GM23338 (cell line): ENCODE results near the gene FAM174A. TPM values are rescaled to one million over a fixed set of nuclear protein-coding genes. Genes with fewer than 3 reads are reported as not detected.

Source experiments
- ATAC-seq: fragments of 200-7000 bp; cut with Tn5 transposase; 3 replicates; pipeline ENCODE4 v1.9.1; 2020
- DNase-seq: peaks from one replicate; pipeline ENCODE4 v3.0.0-alpha.2; 2015; ENCODE audit warnings: low spot score
- H2AFZ ChIP-seq: fragments of 200-600 bp; sonication (generic); 2 replicates; pipeline ENCODE4 v1.8.0; 2016; ENCODE audit warnings: antibody characterized with exemption, mild to moderate bottlenecking, moderate library complexity
- H3F3A ChIP-seq: fragments of 200-600 bp; sonication (generic); replicated peaks from 2 replicates; pipeline ENCODE4 v1.8.0; 2017; ENCODE audit warnings: antibody characterized with exemption, mixed run types, low read depth
- H3K27ac ChIP-seq: fragments of 200-600 bp; sonication (generic); 2 replicates; pipeline ENCODE4 v1.6.1; 2016; ENCODE audit warnings: low read depth
- H3K27me3 ChIP-seq: fragments of 200-600 bp; sonication (generic); 2 replicates; pipeline ENCODE4 v1.8.0; 2016; ENCODE audit warnings: mild to moderate bottlenecking, mixed run types, moderate library complexity; ENCODE audit not compliant: insufficient read depth
- H3K36me3 ChIP-seq: fragments of 200-600 bp; sonication (generic); 2 replicates; pipeline ENCODE4 v1.8.0; 2016; ENCODE audit warnings: mild to moderate bottlenecking; ENCODE audit not compliant: insufficient read depth
- H3K4me1 ChIP-seq: fragments of 200-600 bp; sonication (generic); 2 replicates; pipeline ENCODE4 v1.8.0; 2016; ENCODE audit warnings: mild to moderate bottlenecking, moderate library complexity; ENCODE audit not compliant: insufficient read depth
- H3K4me2 ChIP-seq: fragments of 200-600 bp; sonication (generic); 2 replicates; pipeline ENCODE4 v1.7.1; 2017; ENCODE audit warnings: mixed run types
- H3K4me3 ChIP-seq: fragments of 200-600 bp; sonication (generic); 2 replicates; pipeline ENCODE4 v1.6.1; 2016; ENCODE audit warnings: mixed run types
- H3K79me2 ChIP-seq: fragments of 200-600 bp; sonication (generic); replicated peaks from 2 replicates; pipeline ENCODE4 v1.8.0; 2017; ENCODE audit warnings: mild to moderate bottlenecking; ENCODE audit not compliant: insufficient read depth
- H3K9me2 ChIP-seq: fragments of 200-600 bp; sonication (generic); 2 replicates; pipeline ENCODE4 v1.8.0; 2017; ENCODE audit not compliant: insufficient read depth
- H4K20me1 ChIP-seq: fragments of 200-600 bp; sonication (generic); replicated peaks from 2 replicates; pipeline ENCODE4 v1.8.0; 2017; ENCODE audit warnings: mild to moderate bottlenecking; ENCODE audit not compliant: insufficient read depth
- H3K27ac Mint-ChIP-seq: 2 replicates; pipeline ENCODE4 v1.8.0; 2020; ENCODE audit warnings: inconsistent platforms, mild to moderate bottlenecking, moderate library complexity, mixed read lengths
- H3K27me3 Mint-ChIP-seq: 3 replicates; pipeline ENCODE4 v1.8.0; 2022; ENCODE audit warnings: low read depth, mild to moderate bottlenecking, moderate library complexity, mixed read lengths, inconsistent platforms; ENCODE audit not compliant: insufficient read depth, poor library complexity
- H3K36me3 Mint-ChIP-seq: 3 replicates; pipeline ENCODE4 v1.8.0; 2021; ENCODE audit warnings: low read depth, mild to moderate bottlenecking, inconsistent platforms, moderate library complexity, mixed read lengths
- H3K4me1 Mint-ChIP-seq: 3 replicates; pipeline ENCODE4 v1.8.0; 2020; ENCODE audit warnings: mild to moderate bottlenecking, inconsistent platforms, mixed read lengths
- H3K4me3 Mint-ChIP-seq: 3 replicates; pipeline ENCODE4 v1.8.0; 2021; ENCODE audit warnings: moderate library complexity, mild to moderate bottlenecking, inconsistent platforms, mixed read lengths
- H3K9me3 Mint-ChIP-seq: 3 replicates; pipeline ENCODE4 v1.8.0; 2020; ENCODE audit warnings: moderate library complexity, mild to moderate bottlenecking, inconsistent platforms, mixed read lengths
- REST ChIP-seq: IDR thresholded peaks from one replicate; pipeline ENCODE4 v1.6.1; 2018; ENCODE audit warnings: antibody characterized with exemption; ENCODE audit not compliant: unreplicated experiment
- STAT1 ChIP-seq: IDR thresholded peaks from one replicate; pipeline ENCODE4 v1.6.1; 2016; ENCODE audit warnings: antibody characterized with exemption; ENCODE audit not compliant: unreplicated experiment
- polyA plus RNA-seq: library from polyadenylated mRNA; unstranded; fragments of >200 nt; fragmentation: Nextera tagmentation; extraction: Ambion mirVana; gene quantifications from 2 replicates; pipeline ENCODE4 v1.2.1, GENCODE V29; 2016
- total RNA-seq: library from RNA; depleted of rRNA; stranded (reverse); fragments of >200 nt; shearing (Covaris generic); gene quantifications from 2 replicates; pipeline ENCODE4 v1.2.3, GENCODE V29; 2014
- TF ChIP-seq, protein P1 (sequence below), 2 experiments: fragments of 200-600 bp in 1 of 2; sonication (generic) in 1 of 2; conservative IDR thresholded peaks; 2 replicates each; pipeline versions ENCODE4 v1.5.1 to v1.6.1; 2016 to 2017; ENCODE audit warnings: antibody characterized with exemption in 2 of 2, low read depth in 2 of 2, mild to moderate bottlenecking in 2 of 2, moderate library complexity in 1 of 2

The FAM174A gene
- total and polyA plus RNA-seq, 2 experiments from 2014 or later: 5.6 to 9.5 TPM

DNA sequence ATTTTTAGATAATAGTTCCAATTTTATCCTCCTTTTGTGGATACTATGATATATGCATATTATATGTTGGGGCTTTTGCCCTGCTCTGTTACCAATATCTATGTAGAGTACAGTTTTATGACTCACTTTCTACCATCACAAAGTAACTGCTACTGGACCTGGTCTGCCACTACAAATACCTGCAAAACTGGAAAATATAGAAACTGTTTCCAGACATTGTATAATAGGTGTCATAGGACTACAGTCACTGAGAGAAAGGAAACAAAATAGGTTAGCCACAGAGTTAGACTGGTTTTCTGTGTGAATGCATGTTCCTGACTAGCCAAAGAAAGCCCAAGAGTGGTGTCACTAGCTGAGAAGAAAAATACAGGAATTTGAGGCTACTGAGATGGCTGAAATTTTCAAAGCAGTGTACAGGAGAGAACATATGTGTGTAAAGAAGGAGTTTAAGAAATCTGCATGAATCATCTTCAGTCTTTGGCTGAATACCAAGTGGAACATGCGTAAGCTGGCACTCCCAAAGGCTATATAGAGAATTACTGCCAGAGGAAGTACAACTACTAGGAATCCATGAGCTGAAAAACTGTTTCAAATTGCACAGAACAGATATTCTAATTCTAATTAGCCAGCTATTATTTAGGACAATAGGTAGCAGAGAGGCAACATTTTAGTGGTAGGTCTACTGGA lies 29.0 kb upstream of the FAM174A start (continued):
- TF ChIP-seq, protein P1, sequence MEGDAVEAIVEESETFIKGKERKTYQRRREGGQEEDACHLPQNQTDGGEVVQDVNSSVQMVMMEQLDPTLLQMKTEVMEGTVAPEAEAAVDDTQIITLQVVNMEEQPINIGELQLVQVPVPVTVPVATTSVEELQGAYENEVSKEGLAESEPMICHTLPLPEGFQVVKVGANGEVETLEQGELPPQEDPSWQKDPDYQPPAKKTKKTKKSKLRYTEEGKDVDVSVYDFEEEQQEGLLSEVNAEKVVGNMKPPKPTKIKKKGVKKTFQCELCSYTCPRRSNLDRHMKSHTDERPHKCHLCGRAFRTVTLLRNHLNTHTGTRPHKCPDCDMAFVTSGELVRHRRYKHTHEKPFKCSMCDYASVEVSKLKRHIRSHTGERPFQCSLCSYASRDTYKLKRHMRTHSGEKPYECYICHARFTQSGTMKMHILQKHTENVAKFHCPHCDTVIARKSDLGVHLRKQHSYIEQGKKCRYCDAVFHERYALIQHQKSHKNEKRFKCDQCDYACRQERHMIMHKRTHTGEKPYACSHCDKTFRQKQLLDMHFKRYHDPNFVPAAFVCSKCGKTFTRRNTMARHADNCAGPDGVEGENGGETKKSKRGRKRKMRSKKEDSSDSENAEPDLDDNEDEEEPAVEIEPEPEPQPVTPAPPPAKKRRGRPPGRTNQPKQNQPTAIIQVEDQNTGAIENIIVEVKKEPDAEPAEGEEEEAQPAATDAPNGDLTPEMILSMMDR (conservative IDR thresholded peaks at IDR 0.05; ENCODE audit: low read depth in 2 of 2): no peak
- no peak for TF ChIP-seq STAT1

GRCh38 chr5:100516285-100516684 lies 18.9 kb upstream of the FAM174A start:
- Mint-ChIP-seq H3K4me3 (no peak overlapping the region), H3K9me3 (0 out of 3 replicates have a peak, but pooled peaks cover 3% of the 10 kb centered on the region), H3K27ac (no peak overlapping the region), H3K4me1 (no peaks in the 10 kb centered on the region), H3K36me3 (no peaks in the 10 kb centered on the region), H3K27me3 (peaks cover 3% of the 10 kb centered on the region)
- H3K4me1 ChIP-seq: no peaks in the 10 kb centered on the region
- H3K36me3 ChIP-seq: no peaks in the 10 kb centered on the region
- no peak overlapping the region for H3K4me2 ChIP-seq
- no peak overlapping the region for H3K27ac ChIP-seq
- H3K9me2 ChIP-seq: 0 out of 2 replicates have a peak, but pooled peaks cover 4% of the 10 kb centered on the region
- no peaks in the 10 kb centered on the region for H4K20me1 ChIP-seq
- no peak for DNase-seq
- H3K79me2 ChIP-seq: no peaks in the 10 kb centered on the region
- no peak overlapping the region for H2AFZ ChIP-seq
- no peak overlapping the region for H3K4me3 ChIP-seq
- no peak for TF ChIP-seq STAT1
- no peak for TF ChIP-seq REST
- TF ChIP-seq, protein P1 (conservative IDR thresholded peaks at IDR 0.05; ENCODE audit: low read depth in 2 of 2): no peak
- ATAC-seq: no peak
- no peaks in the 10 kb centered on the region for H3K27me3 ChIP-seq
- no peaks in the 10 kb centered on the region for H3F3A ChIP-seq
